GM10847 (cell line): ENCODE measurements around the gene BCORL1.

Experiments
- POLR2A ChIP-seq: IDR thresholded peaks from 2 replicates; pipeline ENCODE4 v1.6.1; 2011; ENCODE audit not compliant: insufficient read length; ENCODE audit errors: extremely low read depth

BCORL1 gene

GRCh38 chrX:130094696-130095095, 112.3 kb downstream of the BCORL1 start:
- no peak for TF ChIP-seq POLR2A

GRCh38 chrX:130095249-130096030, 113.0 kb downstream of the BCORL1 start:
- no peak for TF ChIP-seq POLR2A

GRCh38 chrX:130097507-130098209, 115.2 kb downstream of the BCORL1 start:
- TF ChIP-seq POLR2A, result no peak

- no peak for TF ChIP-seq POLR2A
Measured at GRCh38 chrX:130098210-130098552, 115.7 kb downstream of the BCORL1 start.

- TF ChIP-seq POLR2A, result no peak
Measured at GRCh38 chrX:130100180-130100579, 117.7 kb downstream of the BCORL1 start.

- TF ChIP-seq POLR2A, result no peak
Measured at GRCh38 chrX:130103605-130104004, 121.2 kb downstream of the BCORL1 start.

GRCh38 chrX:130105244-130105643, 122.8 kb downstream of the BCORL1 start:
- TF ChIP-seq POLR2A, result no peak

- TF ChIP-seq POLR2A, result no peak
Measured at GRCh38 chrX:130106071-130106470, 123.6 kb downstream of the BCORL1 start.
